GM21447 (cell line): ENCODE results near the gene ELOVL5.

Experiments
- ATAC-seq: cut with Tn5 transposase; IDR thresholded peaks from one replicate; pipeline ENCODE4 v1.9.1; 2021; ENCODE audit not compliant: unreplicated experiment

Gene ELOVL5

DNA sequence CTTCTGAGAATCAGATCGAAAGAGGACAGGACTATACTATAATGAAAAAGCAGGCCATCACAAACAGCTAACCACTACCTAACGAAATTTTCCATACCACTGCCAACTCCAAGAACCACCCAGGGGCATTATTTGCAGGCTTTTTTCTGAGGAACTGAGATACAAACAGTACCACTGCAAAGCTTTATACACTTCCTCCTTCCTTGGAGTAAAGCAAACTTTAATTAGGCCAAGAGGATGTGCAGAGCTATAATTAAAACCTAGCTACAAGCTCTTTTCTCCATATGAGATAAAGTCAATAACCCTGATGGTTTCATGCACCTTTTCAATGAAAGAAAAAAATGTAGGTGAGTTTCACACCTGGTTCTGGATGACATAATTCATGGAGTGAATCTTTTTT is 68.5 kb downstream of the ELOVL5 start:
- ATAC-seq: no peak

DNA sequence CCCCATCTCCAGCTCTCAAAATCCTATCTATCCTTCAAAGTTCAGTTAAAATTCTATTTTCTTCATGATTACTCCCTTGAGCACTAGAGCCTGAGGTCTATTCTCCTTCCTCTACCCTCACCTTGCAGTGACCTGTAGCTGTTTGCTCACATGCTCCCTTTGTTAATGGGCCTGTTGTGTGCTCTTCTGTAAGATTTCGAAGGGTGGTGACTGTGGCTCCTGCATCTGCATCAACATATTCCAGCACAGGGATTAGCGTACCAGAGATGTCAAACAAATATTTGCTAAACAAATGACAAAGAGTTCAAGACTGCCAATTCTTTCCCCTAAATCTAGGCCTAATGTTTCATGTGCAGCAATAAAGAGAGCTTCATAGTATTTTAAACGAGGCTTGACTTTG is 69.5 kb downstream of the ELOVL5 start:
- ATAC-seq: no peak

DNA sequence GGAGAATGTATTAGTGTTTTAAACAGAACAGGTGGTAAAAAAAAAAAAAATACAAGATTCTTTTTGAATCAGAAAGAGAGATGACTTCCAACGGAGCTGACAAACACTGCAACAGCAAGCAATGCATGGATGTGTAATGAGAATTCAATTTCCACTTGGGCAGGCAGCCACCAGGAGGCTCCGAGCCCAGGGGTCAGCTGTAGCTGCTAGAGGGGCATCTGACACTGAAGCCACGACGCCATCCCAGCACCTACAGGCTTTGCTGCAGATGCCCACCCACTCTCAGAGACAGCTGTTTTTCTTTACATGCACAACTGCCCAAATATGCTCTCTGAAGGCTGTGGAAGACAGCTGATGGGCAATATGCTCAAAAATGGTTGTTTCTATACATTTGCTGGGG is 75.4 kb downstream of the ELOVL5 start:
- no peak for ATAC-seq

DNA sequence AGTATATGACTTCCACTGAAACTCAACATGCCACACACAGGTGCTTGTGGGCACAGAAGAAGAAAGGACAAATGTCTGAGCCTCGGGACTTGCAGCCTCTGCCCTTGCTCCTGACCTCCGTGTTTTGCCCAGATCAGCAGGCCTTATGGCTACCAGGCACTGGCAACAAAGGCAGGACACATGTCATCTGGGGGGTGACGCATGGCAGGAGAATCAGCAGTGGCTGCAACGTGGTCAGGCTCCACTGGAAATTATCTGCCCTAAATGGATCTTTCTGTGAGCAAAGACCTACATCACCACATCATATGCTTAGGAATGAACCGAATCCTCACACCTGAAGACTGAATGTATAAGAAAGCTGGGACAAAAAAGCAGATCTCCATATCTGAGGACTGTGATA is 78.9 kb downstream of the ELOVL5 start:
- ATAC-seq: no peak

DNA sequence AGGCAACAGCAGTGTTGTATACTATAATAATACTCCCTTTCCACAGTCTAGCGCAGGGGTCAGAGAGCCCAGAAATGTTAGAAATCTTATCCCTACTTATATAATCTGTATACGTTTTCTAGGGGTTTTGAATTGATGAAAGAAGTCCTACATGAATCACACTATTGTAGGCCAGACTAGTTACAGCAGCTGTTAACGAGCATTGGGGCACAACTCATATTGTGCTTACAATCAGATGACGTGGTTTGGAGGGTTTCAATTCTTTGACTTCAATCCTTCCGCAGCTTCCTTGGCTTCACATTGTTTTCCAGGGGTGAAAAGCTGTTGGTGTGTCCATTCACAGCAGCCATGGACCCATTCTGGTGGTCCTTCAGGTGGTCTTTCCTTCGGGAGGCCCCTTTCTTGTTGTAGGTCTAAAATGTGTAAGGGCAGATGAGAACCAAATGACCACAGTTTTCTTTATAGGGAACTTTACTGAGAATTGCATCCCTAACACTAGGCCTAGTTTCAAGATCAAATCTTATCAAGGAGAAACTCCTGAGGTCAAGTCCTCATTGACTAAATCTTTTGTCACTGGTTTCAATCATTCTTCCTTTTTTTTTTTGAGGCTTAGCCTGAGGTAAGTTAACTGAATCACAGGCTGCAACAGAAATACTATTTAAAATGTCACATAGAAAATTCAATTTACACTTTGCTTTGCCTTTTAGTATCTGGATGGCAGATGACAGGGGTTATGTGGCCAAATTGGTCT is 79.7 kb downstream of the ELOVL5 start:
- no peak for ATAC-seq

DNA sequence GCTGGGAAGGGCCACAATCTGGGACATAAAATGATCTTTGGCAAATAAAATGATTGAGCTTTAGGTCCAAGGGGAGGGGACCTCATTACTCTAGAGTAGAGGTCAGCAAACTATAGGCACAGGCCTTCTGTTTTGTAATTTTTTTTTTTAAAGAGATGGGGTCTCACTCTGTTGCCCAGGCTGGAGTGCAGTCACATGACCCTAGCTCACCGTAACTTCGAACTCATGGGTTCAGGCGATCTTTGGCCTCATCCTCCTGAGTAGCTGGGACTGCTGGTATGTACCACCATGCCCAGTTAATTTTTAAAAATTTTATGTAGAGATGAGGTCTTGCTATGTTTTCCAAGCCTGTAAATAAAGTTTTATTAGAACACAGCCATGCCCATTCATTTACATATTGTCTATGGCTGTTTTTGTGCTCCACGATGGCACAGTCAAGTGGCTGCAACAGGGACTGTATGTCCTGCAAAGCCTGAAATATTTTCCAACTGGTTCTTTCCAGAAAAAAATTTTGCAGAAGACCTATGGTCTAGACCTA is 82.1 kb downstream of the ELOVL5 start:
- no peak for ATAC-seq

DNA sequence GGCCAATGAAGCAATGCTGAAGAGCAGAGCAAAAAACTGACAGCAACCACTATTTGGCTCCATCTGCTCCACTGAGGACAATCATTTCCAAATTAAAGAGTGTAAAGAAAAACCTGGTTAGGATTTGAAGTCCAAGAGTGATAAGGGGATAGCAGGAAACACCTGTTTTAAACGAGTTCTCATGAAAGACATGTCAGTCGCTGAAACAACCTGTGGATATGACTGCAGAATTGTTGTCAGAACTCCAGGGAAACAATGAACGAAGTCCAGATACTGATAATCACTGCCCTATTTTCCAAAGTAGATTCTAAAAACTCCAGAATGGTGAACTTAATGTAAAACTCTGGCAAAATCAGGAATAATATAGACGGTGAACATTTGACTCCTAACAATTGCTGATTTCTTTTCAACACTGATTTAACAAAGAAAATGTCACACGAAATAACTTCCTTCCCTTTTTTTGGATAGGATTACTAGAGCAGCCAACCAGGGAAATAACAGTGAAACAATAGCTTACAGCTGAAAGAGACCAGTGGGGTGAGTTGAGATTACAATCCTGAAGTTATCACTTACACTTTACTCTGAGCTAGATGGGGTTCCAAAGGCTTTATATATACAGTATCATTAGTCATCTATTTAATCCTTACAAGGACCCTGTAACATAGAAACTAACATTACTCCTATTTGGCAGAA is 83.7 kb downstream of the ELOVL5 start:
- no peak for ATAC-seq

DNA sequence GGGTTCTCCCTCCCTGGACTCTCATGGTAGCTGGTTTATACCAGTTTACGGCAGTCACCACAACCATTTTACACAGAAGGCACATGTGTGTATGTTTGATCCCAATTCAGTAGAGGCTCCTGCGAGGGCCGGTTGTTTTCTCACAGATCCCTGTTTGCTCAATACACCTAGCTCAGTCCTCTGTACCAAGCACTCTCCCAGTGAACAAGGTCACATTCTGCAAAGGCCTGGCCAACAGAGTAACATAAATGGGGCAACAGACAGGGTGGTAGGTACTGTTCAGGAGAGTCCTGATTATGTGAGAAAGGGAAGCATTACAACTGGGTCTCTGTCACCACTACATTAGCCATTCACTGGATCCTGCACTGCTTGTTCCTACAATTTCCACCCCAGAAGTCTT is 84.4 kb downstream of the ELOVL5 start:
- ATAC-seq: no peak

DNA sequence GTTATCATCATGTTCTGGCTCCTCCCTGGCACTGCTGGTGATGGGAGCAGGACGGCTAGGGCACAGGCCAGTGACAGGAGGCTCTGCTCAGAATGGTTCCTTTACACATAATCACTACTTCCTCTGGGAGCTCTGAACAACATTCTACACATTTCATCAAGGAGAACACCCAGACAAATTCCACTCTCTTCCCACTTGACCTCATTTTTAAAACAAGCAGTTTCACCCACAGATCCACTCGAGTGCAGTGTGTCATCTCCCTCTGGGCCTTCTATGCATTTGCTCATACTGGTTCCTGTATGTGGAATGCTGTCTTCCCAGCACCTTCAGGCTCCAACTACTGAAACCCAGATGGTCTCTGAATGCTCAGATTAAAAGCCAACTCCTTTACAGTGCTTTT is 84.8 kb downstream of the ELOVL5 start:
- no peak for ATAC-seq

DNA sequence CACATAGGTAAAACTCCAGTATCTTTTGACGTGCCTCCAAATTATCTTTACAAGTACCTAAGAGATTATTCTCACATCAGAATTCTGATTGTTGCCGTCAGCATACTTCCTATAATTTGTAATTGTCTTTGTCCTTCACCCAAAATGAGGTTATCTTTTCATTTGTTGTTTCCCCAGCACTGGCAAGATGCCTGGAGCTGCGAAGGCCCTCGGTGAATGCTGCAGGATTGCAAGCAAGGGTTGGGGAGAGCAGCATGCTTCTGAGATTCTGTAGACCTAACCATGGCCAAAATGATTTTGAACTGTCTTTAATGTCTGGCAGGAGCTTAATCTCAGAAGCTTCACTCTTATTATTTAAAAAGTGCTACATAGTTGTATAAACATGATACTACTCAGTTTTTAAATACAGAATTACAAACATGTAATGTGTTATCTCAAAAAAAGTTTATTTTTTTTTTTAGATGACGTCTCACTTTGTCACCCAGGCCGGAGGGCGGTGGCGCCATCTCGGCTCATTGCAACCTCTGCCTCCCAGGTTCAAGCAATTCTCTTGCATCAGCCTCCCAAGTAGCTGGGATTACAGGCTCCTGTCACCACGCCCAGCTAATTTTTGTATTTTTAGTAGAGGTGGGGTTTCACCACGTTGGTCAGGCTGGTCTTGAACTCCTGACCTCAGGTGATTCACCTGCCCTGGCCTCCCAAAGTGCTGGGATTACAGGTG is 88.7 kb downstream of the ELOVL5 start:
- ATAC-seq: no peak

DNA sequence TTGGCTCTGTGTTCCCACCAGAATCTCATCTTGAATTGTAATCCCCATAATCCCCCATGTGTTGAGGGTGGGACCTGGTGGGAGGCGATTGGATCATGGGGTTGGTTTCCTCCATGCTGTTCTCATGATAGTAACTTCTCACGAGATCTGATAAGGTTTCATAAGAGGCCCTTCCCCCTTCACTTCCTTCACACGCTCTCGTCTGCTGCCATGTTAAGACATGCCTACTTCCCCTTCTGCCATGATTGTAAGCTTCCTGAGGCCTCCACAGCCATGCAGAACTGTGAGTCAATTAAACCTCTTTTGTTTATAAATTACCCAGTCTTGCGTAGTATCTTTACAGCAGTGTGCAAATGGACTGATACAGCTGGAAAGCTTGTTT is 90.0 kb downstream of the ELOVL5 start:
- no peak for ATAC-seq

DNA sequence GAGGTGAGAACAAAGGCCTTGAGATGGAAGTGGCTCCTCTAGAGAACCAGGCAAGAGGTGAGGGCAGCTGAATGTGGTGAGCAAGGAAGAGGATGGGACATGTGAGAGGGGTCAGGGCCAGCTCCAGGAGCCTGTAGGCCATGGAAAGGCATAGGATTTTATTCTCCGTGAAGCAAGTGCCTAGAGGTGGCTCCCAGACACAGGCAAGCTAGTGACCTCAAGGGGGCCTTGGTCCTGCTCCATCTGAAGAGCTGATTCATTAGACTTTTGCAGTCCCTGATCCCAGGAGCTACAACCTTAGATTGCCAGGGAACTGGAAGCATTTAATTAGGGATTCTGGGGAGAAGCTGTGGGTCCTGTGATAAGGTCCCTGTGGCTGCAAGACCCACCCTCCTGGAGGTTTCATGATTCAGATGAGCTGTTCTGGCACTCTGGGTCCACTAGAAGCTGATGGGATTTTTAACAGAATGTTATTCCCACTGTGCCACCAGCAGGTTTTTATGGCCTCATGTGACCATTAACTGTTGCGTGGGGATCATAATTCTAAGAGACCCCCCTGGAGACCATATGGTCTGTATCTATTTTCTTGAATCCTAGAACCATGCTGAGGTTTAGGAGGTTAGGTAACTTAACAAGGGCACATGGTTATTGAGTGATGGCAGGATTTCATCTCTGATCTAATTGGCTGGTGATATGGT is 90.5 kb downstream of the ELOVL5 start:
- no peak for ATAC-seq

DNA sequence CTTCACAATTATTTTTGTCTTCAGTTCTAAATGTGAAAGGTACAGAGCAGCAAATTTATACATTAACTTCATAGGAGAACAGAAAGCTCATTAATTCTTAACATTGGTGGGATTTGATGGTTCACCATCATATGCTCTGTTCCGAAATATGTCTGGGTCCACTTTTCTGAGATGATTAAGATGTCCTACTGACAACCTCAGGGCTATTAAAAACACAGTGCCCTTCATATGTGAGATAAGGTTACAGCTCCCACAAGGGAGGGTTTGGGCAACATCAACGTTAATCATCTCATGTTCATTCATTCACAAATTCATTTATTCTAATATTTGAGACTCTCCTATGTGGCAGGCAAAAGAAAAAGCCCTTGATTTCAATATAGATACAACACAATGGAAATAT is 91.2 kb downstream of the ELOVL5 start:
- no peak for ATAC-seq

DNA sequence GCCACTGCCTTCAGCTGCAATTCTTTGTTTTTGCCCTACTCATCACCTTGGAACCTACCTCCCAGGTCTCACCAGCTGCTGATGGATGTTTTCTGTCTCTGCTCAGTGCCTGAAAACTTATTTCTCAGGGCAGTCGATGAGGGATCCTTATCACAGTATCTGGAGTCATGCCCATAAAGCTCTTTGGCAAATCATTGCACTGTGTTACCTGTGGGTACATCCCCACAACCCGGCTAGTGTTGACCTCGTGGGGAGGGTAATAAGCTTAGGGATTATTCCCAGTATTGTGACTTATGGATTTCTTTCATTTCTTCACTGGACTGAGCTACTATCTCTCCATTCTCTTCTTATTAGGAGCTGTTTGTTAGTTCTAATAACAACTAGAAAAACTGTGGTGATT is 91.7 kb downstream of the ELOVL5 start:
- ATAC-seq: no peak

DNA sequence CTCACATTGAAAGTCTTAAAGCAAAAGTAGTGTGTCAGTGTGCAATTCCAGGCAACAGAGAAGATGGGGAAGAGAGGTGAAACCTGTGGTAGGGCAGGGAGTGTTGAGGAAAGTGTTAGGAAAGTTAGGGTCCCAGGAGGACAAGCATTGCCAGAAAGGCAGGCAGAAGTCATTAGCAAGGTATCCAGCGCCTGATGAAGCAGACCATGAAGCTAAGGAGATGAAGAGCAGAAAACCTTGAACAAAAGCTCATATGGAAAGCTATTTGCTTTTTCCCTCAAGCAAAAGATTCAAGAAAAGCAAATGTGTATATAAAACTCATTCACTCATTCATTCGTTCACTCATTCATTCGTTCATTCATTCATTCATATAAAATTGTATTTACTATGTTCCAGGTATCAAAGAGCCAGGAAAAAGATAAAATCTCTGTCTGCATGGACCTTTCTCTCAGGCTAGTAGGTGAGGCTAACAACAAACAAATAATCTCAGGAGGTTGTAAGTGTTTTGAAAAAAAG is 96.5 kb downstream of the ELOVL5 start:
- ATAC-seq: no peak

DNA sequence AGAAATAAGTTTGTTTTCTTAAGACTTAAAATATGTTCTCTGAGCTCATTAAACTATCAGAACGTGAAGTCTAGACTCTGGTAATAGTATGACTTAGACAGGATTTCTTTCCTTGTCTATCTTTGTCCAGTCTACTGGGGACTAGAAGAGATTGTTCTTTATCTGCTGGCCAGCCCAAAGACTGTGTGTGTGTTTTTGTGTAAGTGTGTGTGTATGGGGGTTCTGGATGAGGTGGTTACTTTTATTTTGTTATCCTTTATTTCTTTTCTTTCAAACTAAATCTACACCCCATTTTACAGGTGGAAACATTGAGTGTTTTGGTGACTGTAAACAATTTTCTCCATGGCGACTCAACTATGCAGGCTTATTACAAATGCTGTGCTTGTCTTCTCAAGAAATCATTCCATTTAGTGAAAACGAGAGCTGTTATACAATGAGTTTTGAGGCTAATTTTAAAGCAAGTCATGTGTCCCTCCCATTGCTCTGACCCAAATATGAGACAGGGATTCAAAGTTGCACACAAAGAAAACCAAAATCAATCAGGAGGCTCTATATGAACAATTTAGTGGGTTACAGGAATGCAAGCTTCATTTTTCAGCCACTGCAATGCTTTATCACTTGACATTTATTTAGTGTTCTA is 97.6 kb downstream of the ELOVL5 start:
- ATAC-seq: no peak

DNA sequence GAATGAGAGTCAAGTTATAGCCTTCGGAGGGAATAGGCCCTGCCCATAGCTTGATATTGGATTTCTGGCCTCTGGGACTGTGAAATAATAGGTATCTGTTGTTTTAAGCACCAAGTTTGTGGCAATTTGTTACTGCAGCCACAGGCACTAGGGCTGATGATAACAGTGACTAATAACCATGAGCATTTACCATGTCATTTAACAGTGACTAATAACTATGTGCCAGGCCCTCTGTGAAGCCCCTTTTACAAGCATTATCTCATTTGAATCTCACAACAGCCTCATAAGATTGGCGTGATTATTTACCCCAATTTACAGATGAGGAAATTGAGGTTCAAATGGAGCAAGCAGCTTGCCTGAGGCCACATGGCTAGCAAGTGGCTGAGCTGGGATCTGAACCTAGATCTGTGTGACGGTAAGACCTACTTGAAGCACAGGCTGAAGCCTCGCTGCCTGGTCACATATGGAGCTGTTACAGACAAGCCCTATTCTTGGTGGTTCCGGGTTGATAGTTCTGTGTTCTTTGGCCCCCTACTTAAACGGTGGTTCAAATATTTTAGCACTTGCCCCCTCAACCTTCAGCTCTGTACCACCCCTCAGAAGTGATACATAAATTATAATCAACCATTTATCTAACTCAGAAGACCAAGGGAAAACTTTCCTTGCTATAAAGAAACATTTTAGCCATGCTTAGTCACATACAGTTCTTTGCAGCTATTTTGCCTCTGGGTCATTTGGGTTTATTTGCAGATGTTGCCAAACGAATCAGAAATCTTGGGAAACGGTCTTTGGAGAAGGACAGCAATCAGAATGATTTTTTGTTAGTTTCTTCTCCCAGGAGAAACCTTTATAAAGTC is 98.3 kb downstream of the ELOVL5 start:
- no peak for ATAC-seq

DNA sequence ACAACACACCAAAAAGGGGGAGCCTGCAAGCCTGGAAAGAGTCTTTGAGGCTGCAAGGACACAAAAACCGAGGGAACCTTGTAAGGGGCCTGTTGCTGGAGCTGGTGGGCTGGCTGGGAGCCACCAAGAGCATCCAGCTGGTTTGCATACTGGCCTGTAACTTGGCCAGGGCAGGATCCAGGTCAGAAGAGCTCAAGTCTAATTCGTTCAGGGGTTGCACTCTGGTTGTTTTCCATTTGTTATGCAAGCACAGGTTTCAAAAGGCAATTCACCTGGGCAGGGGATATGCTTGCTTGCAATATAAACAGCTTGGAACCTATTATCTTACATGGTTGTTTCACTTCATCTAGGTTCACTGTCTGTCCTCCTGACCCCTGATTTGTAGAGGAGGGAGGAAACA is 101.8 kb downstream of the ELOVL5 start:
- no peak for ATAC-seq

DNA sequence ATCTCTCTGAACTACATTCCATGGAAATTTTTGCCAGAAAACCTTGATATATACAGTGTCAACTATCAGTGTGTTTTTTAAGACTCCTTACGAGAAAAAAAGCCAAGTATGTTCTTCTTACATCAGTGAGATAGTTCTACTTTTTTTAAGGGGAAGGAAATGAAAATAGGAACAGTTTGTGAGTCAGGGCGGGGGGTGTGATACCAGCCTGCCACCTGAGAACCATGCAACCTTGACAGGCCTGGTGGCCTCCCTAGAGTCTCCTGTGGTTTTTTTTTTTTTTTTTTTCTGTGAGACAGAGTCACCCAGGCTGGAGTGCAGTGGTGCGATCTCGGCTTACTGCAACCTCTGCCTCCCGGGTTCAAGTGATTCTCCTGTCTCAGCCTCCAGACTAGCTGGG is 103.8 kb downstream of the ELOVL5 start:
- ATAC-seq: peak; percentile 89
